ENCODE data around the gene KDM4B. TPM values are rescaled to one million over a fixed set of nuclear protein-coding genes. Genes with fewer than 3 reads are reported as not detected.

Gene KDM4B
- total RNA-seq, 2 donors from 2014 or later = 22.2 to 27.8 TPM

- intact Hi-C loops (cut with DNase I) = loop anchor here in 1 of 2 donors (5.0 kb wide), 1 partner anchor 92 kb away; no protein-coding TSS in a partner anchor
- ATAC-seq (no peak), DNase-seq (peak; percentile 18)
Observed at GRCh38 chr19:5144545-5145179, 175.7 kb downstream of the KDM4B start.

- intact Hi-C loops (cut with DNase I) = no loop called here
- DNase-seq (peak; percentile 19), ATAC-seq (no peak)
Observed at GRCh38 chr19:5145521-5146511, 176.9 kb downstream of the KDM4B start.

- ATAC-seq (no peak), DNase-seq (peak; percentile 24)
- intact Hi-C loops (cut with DNase I) = no loop called here
Observed at GRCh38 chr19:5147074-5147977, 178.4 kb downstream of the KDM4B start.

- DNase-seq = peak; percentile 40
- ATAC-seq = peak in 1 of 2 donors; percentile 6
- intact Hi-C loops (cut with DNase I) = no loop called here
Observed at GRCh38 chr19:5147978-5148793, 179.3 kb downstream of the KDM4B start.

- no peak for ATAC-seq
- peak; percentile 11 for DNase-seq
- intact Hi-C loops (cut with DNase I) = no loop called here
Observed at GRCh38 chr19:5148794-5149190, 179.9 kb downstream of the KDM4B start.

- no peak for ATAC-seq
- peak; percentile 10 for DNase-seq
- intact Hi-C loops (cut with DNase I) = no loop called here
Observed at GRCh38 chr19:5149508-5149907, 180.6 kb downstream of the KDM4B start.

- DNase-seq (no peak), ATAC-seq (no peak)
- intact Hi-C loops (cut with DNase I) = no loop called here
Observed at GRCh38 chr19:5149932-5150901, 181.3 kb downstream of the KDM4B start.

GRCh38 chr19:5150902-5151741 lies 182.2 kb downstream of the KDM4B start:
- intact Hi-C loops (cut with DNase I) = no loop called here

GRCh38 chr19:5152013-5152763 lies 183.3 kb downstream of the KDM4B start:
- no peak for DNase-seq
- no peak for ATAC-seq
- intact Hi-C loops (cut with DNase I) = no loop called here

More at GRCh38 chr19:5150902-5151741, 182.2 kb downstream of the KDM4B start:
- DNase-seq = no peak
- ATAC-seq = no peak

GRCh38 chr19:5152767-5153532 lies 184.0 kb downstream of the KDM4B start:
- DNase-seq (no peak), ATAC-seq (no peak)
- intact Hi-C loops (cut with DNase I) = no loop called here

GRCh38 chr19:5153601-5154128 lies 184.8 kb downstream of the KDM4B start:
- ATAC-seq = peak in 1 of 2 donors; percentile 5
- intact Hi-C loops (cut with DNase I) = no loop called here

GRCh38 chr19:5154129-5154798 lies 185.4 kb downstream of the KDM4B start:
- intact Hi-C loops (cut with DNase I) = no loop called here
- DNase-seq (no peak), ATAC-seq (peak in 1 of 2 donors; percentile 49)

More at GRCh38 chr19:5153601-5154128, 184.8 kb downstream of the KDM4B start:
- no peak for DNase-seq

- DNase-seq (no peak), ATAC-seq (no peak)
- intact Hi-C loops (cut with DNase I) = no loop called here
Observed at GRCh38 chr19:5154799-5155426, 186.0 kb downstream of the KDM4B start.
